K562 (cell line): ENCODE measurements around the gene C5orf22. TPM values are rescaled to one million over a fixed set of nuclear protein-coding genes. Genes with fewer than 3 reads are reported as not detected.

Source experiments
- BCL6 ChIP-seq: fragments of 250-450 bp; sonication (Bioruptor Pico); IDR thresholded peaks from 2 replicates; pipeline ENCODE4 v1.4.0; 2020
- CBX3 ChIP-seq, 2 experiments: IDR thresholded peaks; 1 replicate in 1 of 2; 2 replicates in 1 of 2; pipeline ENCODE4 v1.6.1; 2012; ENCODE audit warnings: inconsistent platforms in 2 of 2, low read length in 2 of 2, borderline replicate concordance in 1 of 2, control low read depth in 1 of 2
- ETS2 ChIP-seq: IDR thresholded peaks from 2 replicates; pipeline ENCODE4 v1.6.1; 2016; ENCODE audit warnings: borderline replicate concordance, missing genetic modification characterization, mild to moderate bottlenecking, moderate library complexity, missing compliant biosample characterization; ENCODE audit not compliant: poor library complexity, severe bottlenecking
- EZH2 ChIP-seq: IDR thresholded peaks from 2 replicates; pipeline ENCODE4 v1.6.1; 2012; ENCODE audit warnings: low read depth, mild to moderate bottlenecking, inconsistent platforms, low read length, borderline replicate concordance
- FIP1L1 ChIP-seq: fragments of 200-400 bp; formaldehyde crosslinking; IDR thresholded peaks from 2 replicates; pipeline ENCODE4 v1.6.1; 2018; ENCODE audit warnings: mild to moderate bottlenecking, low read depth, low read length; ENCODE audit not compliant: poor library complexity, severe bottlenecking
- GTF2F1 ChIP-seq: IDR thresholded peaks from 2 replicates; pipeline ENCODE4 v1.6.1; 2011; ENCODE audit warnings: low read depth, low read length, improper control_type of control experiment
- HMGXB4 ChIP-seq: sonication (generic); formaldehyde crosslinking; IDR thresholded peaks from 2 replicates; pipeline ENCODE4 v1.8.1; 2023; ENCODE audit warnings: mild to moderate bottlenecking, missing genetic modification reagents
- KAT8 ChIP-seq: fragments of 450-650 bp; IDR thresholded peaks from 2 replicates; pipeline ENCODE4 v1.6.1; 2016; ENCODE audit warnings: low read depth, mild to moderate bottlenecking
- MLX ChIP-seq, 2 experiments: fragments of 450-650 bp in 1 of 2; sonication (generic) in 1 of 2; formaldehyde crosslinking; conservative IDR thresholded peaks; 2 replicates each; pipeline versions ENCODE4 v1.4.0 to v1.8.1; 2020 to 2022; ENCODE audit warnings: mild to moderate bottlenecking in 1 of 2, missing genetic modification reagents in 1 of 2
- NBN ChIP-seq: fragments of 450-650 bp; IDR thresholded peaks from 2 replicates; pipeline ENCODE4 v1.6.1; 2016; ENCODE audit warnings: low read depth, mild to moderate bottlenecking
- NELFE ChIP-seq: IDR thresholded peaks from 2 replicates; pipeline ENCODE4 v1.6.1; 2011; ENCODE audit warnings: mild to moderate bottlenecking; ENCODE audit not compliant: insufficient read depth, insufficient read length
- PML ChIP-seq: IDR thresholded peaks from 2 replicates; pipeline ENCODE4 v1.6.1; 2012; ENCODE audit warnings: low read length, inconsistent platforms
- RCOR1 ChIP-seq, 2 experiments: IDR thresholded peaks; 2 replicates each; pipeline ENCODE4 v1.6.1; 2012; ENCODE audit warnings: low read depth in 2 of 2, low read length in 2 of 2, borderline replicate concordance in 1 of 2, improper control_type of control experiment in 1 of 2
- RNF2 ChIP-seq: sonication (generic); IDR thresholded peaks from 2 replicates; pipeline ENCODE4 v1.6.1; 2016
- SAP30 ChIP-seq: fragments of 200-600 bp; sonication (generic); IDR thresholded peaks from 2 replicates; pipeline ENCODE4 v1.6.1; 2012; ENCODE audit warnings: borderline replicate concordance, low read depth, mild to moderate bottlenecking, moderate library complexity, low read length, control low read depth, inconsistent platforms; ENCODE audit not compliant: insufficient read depth, poor library complexity, severe bottlenecking
- SMARCA4 ChIP-seq: fragments of 450-650 bp; IDR thresholded peaks from 2 replicates; pipeline ENCODE4 v1.6.1; 2016
- SREBF2 ChIP-seq: sonication (generic); formaldehyde crosslinking; IDR thresholded peaks from 2 replicates; pipeline ENCODE4 v1.4.0; 2020; ENCODE audit warnings: mild to moderate bottlenecking, missing genetic modification reagents
- SRF ChIP-seq, 2 experiments: fragments of 250-450, 450-650 bp in 1 of 2; sonication (Bioruptor Pico) in 1 of 2; sonication (generic) in 1 of 2; formaldehyde crosslinking; IDR thresholded peaks; 2 replicates each; pipeline versions ENCODE4 v1.5.0 to v1.5.1; 2020 to 2022; ENCODE audit warnings: mild to moderate bottlenecking in 1 of 2, missing genetic modification reagents in 1 of 2
- TBL1XR1 ChIP-seq, 2 experiments: IDR thresholded peaks; 2 replicates each; pipeline ENCODE4 v1.6.1; 2012; ENCODE audit warnings: improper control_type of control experiment in 2 of 2, low read length in 2 of 2, mild to moderate bottlenecking in 1 of 2
- TCF3 ChIP-seq: sonication (generic); formaldehyde crosslinking; IDR thresholded peaks from 2 replicates; pipeline ENCODE4 v1.4.0; 2020; ENCODE audit warnings: mild to moderate bottlenecking, missing genetic modification reagents
- TFAM ChIP-seq: fragments of 250-450 bp; sonication (Bioruptor Pico); conservative IDR thresholded peaks from 2 replicates; pipeline ENCODE4 v1.5.0; 2021; ENCODE audit warnings: mild to moderate bottlenecking, moderate library complexity
- YY1 ChIP-seq, 3 experiments: IDR thresholded peaks; 2 replicates each; pipeline ENCODE4 v1.6.1; 2011; ENCODE audit warnings: low read length in 2 of 3, mild to moderate bottlenecking in 2 of 3, moderate library complexity in 2 of 3, borderline replicate concordance in 1 of 3, control low read depth in 1 of 3, low read depth in 1 of 3; ENCODE audit not compliant: insufficient read depth in 3 of 3, insufficient replicate concordance in 2 of 3, control insufficient read depth in 1 of 3, insufficient read length in 1 of 3; ENCODE audit errors: extremely low read depth in 1 of 3
- ZC3H11A ChIP-seq: IDR thresholded peaks from 2 replicates; pipeline ENCODE4 v1.6.1; 2012; ENCODE audit warnings: low read depth, low read length, improper control_type of control experiment
- ZNF121 ChIP-seq: sonication (generic); formaldehyde crosslinking; conservative IDR thresholded peaks from 2 replicates; pipeline ENCODE4 v1.8.0; 2022; ENCODE audit warnings: missing genetic modification reagents
- ZNF274 ChIP-seq: IDR thresholded peaks from 2 replicates; pipeline ENCODE4 v1.6.1; 2011; ENCODE audit warnings: low read depth, mild to moderate bottlenecking, low read length, moderate library complexity, borderline replicate concordance
- ZNF584 ChIP-seq: fragments of 200-800 bp; sonication (Bioruptor generic); IDR thresholded peaks from 2 replicates; pipeline ENCODE4 v1.6.1; 2016; ENCODE audit warnings: low read depth, mild to moderate bottlenecking, missing genetic modification characterization, missing compliant biosample characterization
- ZNF764 ChIP-seq: fragments of 250-450 bp; sonication (Bioruptor Pico); IDR thresholded peaks from 2 replicates; pipeline ENCODE4 v1.4.0; 2020; ENCODE audit warnings: low read depth, mild to moderate bottlenecking, moderate library complexity
- polyA plus RNA-seq, 8 experiments: library from polyadenylated mRNA; depleted of rRNA in 4 of 8; stranded (reverse) in 5 of 8; unstranded in 3 of 8; fragments of >200 nt; fragmentation: Nextera tagmentation in 2 of 8; fragmentation: Illumina TruSeq in 1 of 8; extraction: Ambion mirVana in 2 of 8; extraction: Trizol in 1 of 8; gene quantifications; 2 replicates each; pipeline versions ENCODE4 v1.2.1 to v1.2.3, GENCODE V29; 2011 to 2014; ENCODE audit warnings: inconsistent platforms in 1 of 8, missing spikeins in 1 of 8
- total RNA-seq, 7 experiments: library from RNA; depleted of rRNA in 6 of 7; stranded (reverse); fragments of >200 nt in 6 of 7; fragmentation: Illumina TruSeq in 2 of 7; extraction: Trizol in 2 of 7; gene quantifications; 2 replicates each; pipeline versions ENCODE4 v1.2.1 to v1.2.3, GENCODE V29; 2011 to 2021; ENCODE audit warnings: low replicate concordance in 1 of 7

Gene C5orf22
- total and polyA plus RNA-seq, 9 of the 15 experiments (the other 6 are each of a cell fraction or from before 2014, with no cell fraction given), result 22.7 to 56.7 (median 39.3) TPM

GRCh38 chr5:31531888-31532547 lies at the start of gene C5orf22, which contains the start of gene DROSHA (continued):
- TF ChIP-seq MLX (CRISPR knock-in tag; conservative IDR thresholded peaks at IDR 0.05), result 0 out of 4 replicates have a peak, but pooled peaks of 1 of the 2 experiments have one; percentile 55
- no peak for TF ChIP-seq SAP30
- peak; percentile 63 for TF ChIP-seq FIP1L1
- TF ChIP-seq ZNF121, result no peak
- no peak for TF ChIP-seq ZNF584 (CRISPR knock-in tag)
- no peak for TF ChIP-seq SRF (CRISPR knock-in tag; IDR thresholded peaks at IDR 0.05)
- no peak for TF ChIP-seq RCOR1 (IDR thresholded peaks at IDR 0.05; ENCODE audit: borderline replicate concordance in 1 of 2, low read depth in 2 of 2, low read length in 2 of 2)
- no peak for TF ChIP-seq SREBF2
- TF ChIP-seq KAT8, result no peak
- peak; percentile 71 for TF ChIP-seq PML
- no peak for TF ChIP-seq BCL6 (CRISPR knock-in tag)
- no peak for TF ChIP-seq TBL1XR1 (IDR thresholded peaks at IDR 0.05; ENCODE audit: low read length in 2 of 2)
- TF ChIP-seq GTF2F1, result no peak
- TF ChIP-seq SMARCA4, result no peak
- TF ChIP-seq HMGXB4 (CRISPR knock-in tag), result peak; percentile 91; the same call in 1 of the 2 replicates
- no peak for TF ChIP-seq NBN
- no peak for TF ChIP-seq ZC3H11A
- no peak for TF ChIP-seq ZNF274
- TF ChIP-seq YY1 (IDR thresholded peaks at IDR 0.05; ENCODE audit: borderline replicate concordance in 1 of 3, control insufficient read depth in 1 of 3, extremely low read depth in 1 of 3, insufficient read depth in 3 of 3, insufficient read length in 1 of 3, insufficient replicate concordance in 2 of 3, low read depth in 1 of 3, low read length in 2 of 3), result peak in 2 of 3 experiments; percentile 68 to 81
- no peak; the same call in 1 of the 2 replicates for TF ChIP-seq TCF3
- TF ChIP-seq EZH2, result no peak
- TF ChIP-seq ETS2 (tag), result no peak
- TF ChIP-seq ZNF764, result no peak
- TF ChIP-seq NELFE, result no peak
- no peak for TF ChIP-seq CBX3 (IDR thresholded peaks at IDR 0.05; ENCODE audit: borderline replicate concordance in 1 of 2, low read length in 2 of 2)
- TF ChIP-seq TFAM, result no peak
- peak; percentile 61; the same call in 1 of the 2 replicates for TF ChIP-seq RNF2
